IMR-90 (cell line): ENCODE measurements around the gene STK17B. TPM values are rescaled to one million over a fixed set of nuclear protein-coding genes. Genes with fewer than 3 reads are reported as not detected.
"Not testable (repeated sequence)": the region's sequence is repeated elsewhere in the genome, so short reads cannot be mapped to it uniquely, and the experiment has no call there.

Experiments
- ATAC-seq: fragments of 200-7000 bp; cut with Tn5 transposase; 2 replicates; pipeline ENCODE4 v1.9.1; 2020; ENCODE audit warnings: low read depth, mild to moderate bottlenecking, moderate library complexity
- BruUV-seq: library from RNA; stranded (reverse); fragments of 400-500 nt; replicated peaks from 2 replicates; lab custom pipeline; 2021; lab: Mats Ljungman, UMichigan
- CTCF ChIA-PET: fragments of 300-600 bp; formaldehyde crosslinking; extraction: SDS; loops from one replicate; lab custom pipeline; 2021; ENCODE audit warnings: antibody characterized with exemption; lab: Yijun Ruan, JAX
- POLR2A ChIA-PET: fragments of 300-600 bp; sonication (Branson Sonifier 250); formaldehyde crosslinking; loops from one replicate; lab custom pipeline; 2022; ENCODE audit warnings: antibody characterized with exemption; ENCODE audit not compliant: unreplicated experiment; lab: Charles Lee
- DNase-seq: peaks from one replicate; pipeline ENCODE4 v3.0.0; 2013
- H2AFZ ChIP-seq: replicated peaks from 2 replicates; pipeline ENCODE3; 2013; ENCODE audit warnings: low read length, mild to moderate bottlenecking; ENCODE audit not compliant: poor library complexity
- H2AK5ac ChIP-seq: 2 replicates; pipeline ENCODE4 v1.6.1; 2013; ENCODE audit warnings: low read depth, low read length, inconsistent platforms
- H2AK9ac ChIP-seq: replicated peaks from 2 replicates; pipeline ENCODE3; 2013; ENCODE audit warnings: mild to moderate bottlenecking, low read depth, low read length, moderate library complexity; ENCODE audit not compliant: poor library complexity
- H2BK120ac ChIP-seq: 2 replicates; pipeline ENCODE4 v1.6.1; 2013; ENCODE audit warnings: low read depth, low read length, inconsistent platforms
- H2BK15ac ChIP-seq: 3 replicates; pipeline ENCODE4 v1.6.1; 2013; ENCODE audit warnings: low read depth, low read length, inconsistent platforms
- H2BK20ac ChIP-seq: 2 replicates; pipeline ENCODE4 v1.6.1; 2013; ENCODE audit warnings: low read depth, mild to moderate bottlenecking, inconsistent platforms, low read length, moderate library complexity
- H2BK5ac ChIP-seq: 2 replicates; pipeline ENCODE4 v1.6.1; 2013; ENCODE audit warnings: mild to moderate bottlenecking, low read depth, low read length, inconsistent platforms; ENCODE audit not compliant: poor library complexity, severe bottlenecking
- H3K14ac ChIP-seq: replicated peaks from 2 replicates; pipeline ENCODE4 v1.6.1; 2013; ENCODE audit warnings: low read depth, low read length, inconsistent platforms
- H3K18ac ChIP-seq: 2 replicates; pipeline ENCODE4 v1.6.1; 2013; ENCODE audit warnings: low read depth, low read length, control low read depth
- H3K23ac ChIP-seq: 2 replicates; pipeline ENCODE4 v1.6.1; 2013; ENCODE audit warnings: low read depth, low read length, inconsistent platforms
- H3K27ac ChIP-seq: 2 replicates; pipeline ENCODE4 v1.5.1; 2013; ENCODE audit warnings: mild to moderate bottlenecking, control low read depth, low read length; ENCODE audit not compliant: insufficient read depth
- H3K27me3 ChIP-seq: 2 replicates; pipeline ENCODE4 v1.6.1; 2013; ENCODE audit warnings: low read length; ENCODE audit not compliant: control insufficient read depth, insufficient read depth
- H3K36me3 ChIP-seq: 2 replicates; pipeline ENCODE4 v1.6.1; 2013; ENCODE audit warnings: low read length, mixed read lengths; ENCODE audit not compliant: control insufficient read depth, insufficient read depth
- H3K4ac ChIP-seq: 2 replicates; pipeline ENCODE4 v1.6.1; 2013; ENCODE audit warnings: low read depth, low read length, inconsistent platforms
- H3K4me1 ChIP-seq: 2 replicates; pipeline ENCODE4 v1.6.1; 2013; ENCODE audit warnings: low read length, mixed read lengths; ENCODE audit not compliant: control insufficient read depth, insufficient read depth
- H3K4me2 ChIP-seq: 2 replicates; pipeline ENCODE4 v1.6.1; 2013; ENCODE audit warnings: low read depth, mild to moderate bottlenecking, control low read depth, low read length, moderate library complexity
- H3K4me3 ChIP-seq: 2 replicates; pipeline ENCODE4 v1.5.1; 2013; ENCODE audit warnings: low read depth, mild to moderate bottlenecking, control low read depth, low read length, moderate library complexity; ENCODE audit not compliant: insufficient read depth
- H3K56ac ChIP-seq: 2 replicates; pipeline ENCODE4 v1.6.1; 2013; ENCODE audit warnings: low read length, inconsistent platforms; ENCODE audit not compliant: insufficient read depth; ENCODE audit errors: extremely low read depth
- H3K79me1 ChIP-seq, 2 experiments: 2 replicates each; pipeline ENCODE4 v1.6.1; 2013; ENCODE audit warnings: low read length in 2 of 2, inconsistent platforms in 1 of 2, low read depth in 1 of 2
- H3K9ac ChIP-seq: 2 replicates; pipeline ENCODE4 v1.6.1; 2013; ENCODE audit warnings: low read depth, low read length, control low read depth
- H3K9me1 ChIP-seq: 2 replicates; pipeline ENCODE4 v1.6.1; 2013; ENCODE audit warnings: low read length, inconsistent platforms; ENCODE audit not compliant: insufficient read depth
- H3K9me3 ChIP-seq: 2 replicates; pipeline ENCODE4 v1.6.1; 2013; ENCODE audit warnings: low read length; ENCODE audit not compliant: control insufficient read depth, insufficient read depth
- H4K20me1 ChIP-seq: 2 replicates; pipeline ENCODE4 v1.6.1; 2013; ENCODE audit warnings: low read length, inconsistent platforms; ENCODE audit not compliant: insufficient read depth
- H4K5ac ChIP-seq: 2 replicates; pipeline ENCODE4 v1.6.1; 2013; ENCODE audit warnings: mild to moderate bottlenecking, low read depth, low read length, control low read depth
- H4K8ac ChIP-seq, 2 experiments: 2 replicates each; pipeline ENCODE4 v1.6.1; 2013; ENCODE audit warnings: low read depth in 2 of 2, low read length in 2 of 2, control low read depth in 1 of 2, inconsistent platforms in 1 of 2
- H4K91ac ChIP-seq: 2 replicates; pipeline ENCODE4 v1.6.1; 2013; ENCODE audit warnings: low read depth, low read length, inconsistent platforms; ENCODE audit not compliant: insufficient read depth
- CEBPB ChIP-seq: IDR thresholded peaks from 2 replicates; pipeline ENCODE4 v1.6.1; 2012; ENCODE audit warnings: low read depth, low read length, improper control_type of control experiment
- MAFK ChIP-seq: IDR thresholded peaks from 2 replicates; pipeline ENCODE4 v1.6.1; 2012; ENCODE audit warnings: low read depth, low read length, improper control_type of control experiment
- NFE2L2 ChIP-seq: fragments of 150-350 bp; IDR thresholded peaks from 2 replicates; pipeline ENCODE4 v1.6.1; 2016; ENCODE audit warnings: low read depth, mild to moderate bottlenecking, low read length
- POLR2A ChIP-seq: IDR thresholded peaks from 2 replicates; pipeline ENCODE4 v1.6.1; 2012; ENCODE audit warnings: mild to moderate bottlenecking, low read depth, low read length
- RCOR1 ChIP-seq: IDR thresholded peaks from 2 replicates; pipeline ENCODE4 v1.6.1; 2012; ENCODE audit warnings: mild to moderate bottlenecking, low read length, improper control_type of control experiment; ENCODE audit not compliant: insufficient replicate concordance
- WGBS, 2 experiments: methylation state at CpG; one replicate each; pipeline versions ENCODE4 v1.1.5 to v1.1.7; 2013; ENCODE audit warnings: missing lambda C conversion rate in 2 of 2; ENCODE audit not compliant: insufficient read length in 1 of 2; ENCODE audit errors: extremely low coverage in 2 of 2; 5-methylcytosine and 5-hydroxymethylcytosine counted together
- dilution Hi-C: fragments of 300-500 bp; cut with HindIII; formaldehyde crosslinking; loops from one replicate; pipeline ENCODE4 v1.14.3; 2018; ENCODE audit warnings: low sequenced_read_pairs; ENCODE audit not compliant: unreplicated experiment
- in situ Hi-C: fragments of 300-500 bp; cut with MboI; formaldehyde crosslinking; loops from 3 replicates; pipeline ENCODE4 v1.14.3; 2019; ENCODE audit warnings: low sequenced_read_pairs, inconsistent platforms, mixed read lengths
- intact Hi-C: fragments of 100-400 bp; cut with micrococcal nuclease; formaldehyde crosslinking; loops from 2 replicates; pipeline ENCODE4 v1.10.0; 2022
- polyA plus RNA-seq, 3 experiments: library from polyadenylated mRNA; depleted of rRNA; stranded (reverse); fragments of >200 nt; gene quantifications; 2 replicates each; pipeline ENCODE4 v1.2.3, GENCODE V29; 2012; ENCODE audit warnings: low replicate concordance in 1 of 3
- total RNA-seq: library from RNA; depleted of rRNA; stranded (reverse); fragments of >200 nt; gene quantifications from 2 replicates; pipeline ENCODE4 v1.2.3, GENCODE V29; 2012

The STK17B gene
- total and polyA plus RNA-seq, 2 of the 4 experiments (the other 2 are of a cell fraction), result 7.5 to 48.9 TPM

DNA sequence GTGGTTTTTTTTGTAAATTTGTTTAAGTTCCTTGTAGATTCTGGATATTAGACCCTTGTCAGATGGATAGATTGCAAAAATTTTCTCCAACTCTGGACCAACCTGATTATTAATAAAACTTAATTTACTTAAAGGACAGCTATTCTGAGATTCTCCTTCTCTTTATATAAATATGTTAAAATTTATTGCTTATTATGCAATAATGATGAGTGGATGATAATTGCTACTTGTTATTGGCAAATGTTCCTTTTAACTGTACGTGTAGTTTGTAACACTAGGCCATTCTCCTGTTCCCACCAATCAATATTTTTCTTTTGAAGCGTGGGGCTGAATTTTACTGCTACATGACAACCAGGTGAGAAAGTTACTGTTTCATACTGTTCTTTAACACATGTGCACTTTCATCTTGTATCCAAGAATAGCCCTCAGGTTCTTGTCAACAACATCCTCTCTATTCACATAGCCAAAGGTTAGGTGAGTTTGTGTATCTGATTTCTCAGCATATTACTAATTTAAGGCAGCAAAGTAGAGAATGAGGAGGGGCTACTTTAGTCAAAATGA lies 16.6 kb upstream of the STK17B start:
- no peaks in the 10 kb centered on the region for H3K36me3 ChIP-seq
- H3K4me3 ChIP-seq, result no peak overlapping the region
- H3K4ac ChIP-seq, result no peak overlapping the region
- TF ChIP-seq CEBPB (peak; percentile 23; the same call in 1 of the 2 replicates), RCOR1 (no peak), POLR2A (no peak), MAFK (peak; percentile 30; the same call in 1 of the 2 replicates), NFE2L2 (no peak)
- no peaks in the 10 kb centered on the region for H3K9me1 ChIP-seq
- H3K79me1 ChIP-seq, result no peaks in the 10 kb centered on the region
- intact Hi-C loops, result no loop called here
- no peak overlapping the region for H3K4me2 ChIP-seq
- H3K27me3 ChIP-seq, result no peaks in the 10 kb centered on the region
- H2AK5ac ChIP-seq, result no peak overlapping the region
- no TSS peak for BruUV-seq
- H3K9ac ChIP-seq, result no peak overlapping the region
- H4K20me1 ChIP-seq, result no peaks in the 10 kb centered on the region
- no peak overlapping the region for H3K23ac ChIP-seq
- H2AFZ ChIP-seq, result no peak overlapping the region
- no peak overlapping the region for H2AK9ac ChIP-seq
- no peak overlapping the region for H2BK20ac ChIP-seq
- POLR2A ChIA-PET, result no interaction called here
- dilution Hi-C loops, result no loop called here
- H2BK120ac ChIP-seq, result no peak overlapping the region
- no peak overlapping the region for H3K56ac ChIP-seq
- CTCF ChIA-PET, result no interaction called here
- no peak overlapping the region for H3K27ac ChIP-seq
- no peak overlapping the region for H3K14ac ChIP-seq
- DNase-seq (no peak), ATAC-seq (no peak)
- H2BK15ac ChIP-seq, result no peak overlapping the region
- no peak overlapping the region for H4K5ac ChIP-seq
- no peak overlapping the region for H4K8ac ChIP-seq
- 100% methylated on average over 1 of the region's 2 CpGs; no CpG with 5 or more reads in 1 of the 2 experiments for WGBS, 2 experiments
- no peak overlapping the region for H3K18ac ChIP-seq
- in situ Hi-C loops, result no loop called here
- no peak overlapping the region for H2BK5ac ChIP-seq
- no peaks in the 10 kb centered on the region for H3K9me3 ChIP-seq
- H4K91ac ChIP-seq, result no peak overlapping the region
- H3K4me1 ChIP-seq, result no peaks in the 10 kb centered on the region

DNA sequence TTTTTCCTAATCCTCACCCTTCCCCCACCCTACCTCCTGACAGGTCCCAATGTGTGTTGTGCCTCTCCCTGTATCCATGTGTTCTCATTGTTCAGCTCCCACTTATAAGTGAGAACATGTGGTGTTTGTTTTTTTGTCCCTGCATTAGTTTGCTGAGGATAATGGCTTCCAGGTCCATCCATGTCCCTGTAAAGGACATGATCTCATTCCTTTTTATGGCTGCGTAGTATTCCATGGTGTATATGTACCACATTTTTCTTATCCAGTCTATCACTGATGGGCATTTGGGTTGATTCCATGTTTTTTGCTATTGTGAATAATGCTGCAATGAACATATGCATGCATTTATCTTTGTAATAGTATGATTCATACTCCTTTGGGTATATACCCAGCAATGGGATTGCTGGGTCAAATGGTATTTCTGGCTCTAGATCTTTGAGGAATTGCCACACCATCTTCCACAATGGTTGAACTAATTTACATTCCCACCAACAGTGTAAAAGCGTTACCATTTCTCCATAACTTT lies 15.9 kb upstream of the STK17B start:
- intact Hi-C loops, H4K91ac ChIP-seq, H3K4me2 ChIP-seq, H3K9ac ChIP-seq, DNase-seq, H3K4me3 ChIP-seq, H3K23ac ChIP-seq, H4K8ac ChIP-seq, H2AK5ac ChIP-seq, H2AFZ ChIP-seq, H4K20me1 ChIP-seq, H3K27me3 ChIP-seq, dilution Hi-C loops, H2AK9ac ChIP-seq, CTCF ChIA-PET, H3K9me1 ChIP-seq, H3K36me3 ChIP-seq, H3K56ac ChIP-seq, BruUV-seq, H2BK5ac ChIP-seq, H3K4ac ChIP-seq, H3K4me1 ChIP-seq, POLR2A ChIA-PET, ATAC-seq, H3K14ac ChIP-seq, H2BK120ac ChIP-seq, H3K9me3 ChIP-seq, H4K5ac ChIP-seq, H2BK15ac ChIP-seq, in situ Hi-C loops, H3K79me1 ChIP-seq, H3K27ac ChIP-seq, H3K18ac ChIP-seq, H2BK20ac ChIP-seq: not testable (repeated sequence)
- WGBS, 2 experiments, result no CpG with 5 or more reads among the region's 2 CpGs
